H9 (cell line): ENCODE results near the gene DQX1. TPM values are rescaled to one million over a fixed set of nuclear protein-coding genes. Genes with fewer than 3 reads are reported as not detected.
A peak's percentile ranks its signal among the peaks of the same experiment; 100 is the strongest.

Experiments
- DNase-seq: peaks from one replicate; pipeline ENCODE4 v3.0.0-alpha.2; 2017
- H2AFZ ChIP-seq: one replicate; pipeline ENCODE4 v1.6.1; 2013; ENCODE audit warnings: mild to moderate bottlenecking, low read length, control low read depth, moderate library complexity
- H2AK5ac ChIP-seq: 2 replicates; pipeline ENCODE4 v1.6.1; 2013; ENCODE audit warnings: low read length, control low read depth, mixed read lengths; ENCODE audit not compliant: insufficient read length
- H2BK120ac ChIP-seq: one replicate; pipeline ENCODE4 v1.6.1; 2013; ENCODE audit warnings: low read depth, mild to moderate bottlenecking, low read length, control low read depth, inconsistent platforms; ENCODE audit not compliant: poor library complexity, severe bottlenecking
- H2BK12ac ChIP-seq: 2 replicates; pipeline ENCODE4 v1.6.1; 2013; ENCODE audit warnings: low read length, control low read depth, mixed read lengths, low read depth; ENCODE audit not compliant: insufficient read length
- H2BK15ac ChIP-seq: 2 replicates; pipeline ENCODE4 v1.6.1; 2013; ENCODE audit warnings: low read depth, low read length, control low read depth
- H2BK20ac ChIP-seq: one replicate; pipeline ENCODE4 v1.6.1; 2013; ENCODE audit warnings: low read depth, mild to moderate bottlenecking, low read length, control low read depth, inconsistent platforms; ENCODE audit not compliant: poor library complexity, severe bottlenecking
- H2BK5ac ChIP-seq: 2 replicates; pipeline ENCODE4 v1.6.1; 2013; ENCODE audit warnings: low read length, control low read depth, mixed read lengths; ENCODE audit not compliant: insufficient read length
- H3K14ac ChIP-seq: 2 replicates; pipeline ENCODE4 v1.6.1; 2013; ENCODE audit warnings: low read length, control low read depth; ENCODE audit not compliant: insufficient read depth
- H3K18ac ChIP-seq: 2 replicates; pipeline ENCODE4 v1.6.1; 2013; ENCODE audit warnings: low read depth, mild to moderate bottlenecking, mixed read lengths, low read length, control low read depth; ENCODE audit not compliant: insufficient read length
- H3K23ac ChIP-seq: 2 replicates; pipeline ENCODE4 v1.6.1; 2013; ENCODE audit warnings: low read length, control low read depth, mixed read lengths, low read depth; ENCODE audit not compliant: insufficient read length
- H3K23me2 ChIP-seq: 2 replicates; pipeline ENCODE4 v1.6.1; 2013; ENCODE audit warnings: low read depth, mild to moderate bottlenecking, mixed read lengths, low read length, control low read depth; ENCODE audit not compliant: insufficient read length, poor library complexity, severe bottlenecking
- H3K27ac ChIP-seq: 2 replicates; pipeline ENCODE4 v1.5.1; 2013; ENCODE audit warnings: low read length, control low read depth, mixed read lengths, low read depth; ENCODE audit not compliant: insufficient read length
- H3K27me3 ChIP-seq: 2 replicates; pipeline ENCODE4 v1.6.1; 2013; ENCODE audit warnings: low read length, control low read depth, inconsistent platforms; ENCODE audit not compliant: insufficient read depth
- H3K4ac ChIP-seq: 2 replicates; pipeline ENCODE4 v1.6.1; 2013; ENCODE audit warnings: low read depth, mild to moderate bottlenecking, control low read depth, inconsistent platforms, low read length, moderate library complexity
- H3K4me1 ChIP-seq: 2 replicates; pipeline ENCODE4 v1.6.1; 2013; ENCODE audit warnings: low read length, control low read depth, inconsistent platforms; ENCODE audit not compliant: insufficient read depth
- H3K4me2 ChIP-seq: 2 replicates; pipeline ENCODE4 v1.6.1; 2013; ENCODE audit warnings: low read length, control low read depth, mixed read lengths; ENCODE audit not compliant: insufficient read length, insufficient read depth
- H3K56ac ChIP-seq: 2 replicates; pipeline ENCODE4 v1.6.1; 2013; ENCODE audit warnings: low read depth, mild to moderate bottlenecking, mixed read lengths, low read length, control low read depth; ENCODE audit not compliant: insufficient read length
- H3K79me1 ChIP-seq: 2 replicates; pipeline ENCODE4 v1.6.1; 2013; ENCODE audit warnings: low read depth, mild to moderate bottlenecking, moderate library complexity, low read length, control low read depth, inconsistent platforms; ENCODE audit not compliant: insufficient read depth, poor library complexity, severe bottlenecking
- H3K79me2 ChIP-seq: 2 replicates; pipeline ENCODE4 v1.6.1; 2013; ENCODE audit warnings: low read length, control low read depth, inconsistent platforms; ENCODE audit not compliant: insufficient read depth
- H3K9ac ChIP-seq: 2 replicates; pipeline ENCODE4 v1.6.1; 2013; ENCODE audit warnings: low read length, control low read depth, mixed read lengths; ENCODE audit not compliant: insufficient read length; ENCODE audit errors: extremely low read depth
- H3K9me3 ChIP-seq: one replicate; pipeline ENCODE4 v1.6.1; 2013; ENCODE audit warnings: low read depth, low read length, inconsistent platforms; ENCODE audit not compliant: control insufficient read depth
- H3T11ph ChIP-seq: one replicate; pipeline ENCODE4 v1.6.1; 2013; ENCODE audit warnings: mild to moderate bottlenecking, low read length, control low read depth, inconsistent platforms
- H4K20me1 ChIP-seq: one replicate; pipeline ENCODE4 v1.6.1; 2013; ENCODE audit not compliant: control insufficient read depth, insufficient read length, insufficient read depth
- H4K5ac ChIP-seq: 2 replicates; pipeline ENCODE4 v1.6.1; 2013; ENCODE audit warnings: low read depth, mild to moderate bottlenecking, mixed read lengths, low read length, control low read depth; ENCODE audit not compliant: insufficient read length
- H4K8ac ChIP-seq: replicated peaks from 2 replicates; pipeline ENCODE4 v1.6.1; 2013; ENCODE audit warnings: low read length, control low read depth, mixed read lengths, low read depth; ENCODE audit not compliant: insufficient read length
- H4K91ac ChIP-seq: 2 replicates; pipeline ENCODE4 v1.6.1; 2013; ENCODE audit warnings: low read depth, mild to moderate bottlenecking, moderate library complexity, mixed read lengths, low read length, control low read depth; ENCODE audit not compliant: insufficient read length
- H3K27ac Mint-ChIP-seq, 3 experiments: 2 replicates in 2 of 3; 3 replicates in 1 of 3; pipeline ENCODE4 v1.8.0; 2020 to 2021; ENCODE audit warnings: mixed read lengths in 3 of 3, mild to moderate bottlenecking in 1 of 3, moderate library complexity in 1 of 3
- H3K27me3 Mint-ChIP-seq: 2 replicates; pipeline ENCODE4 v1.8.0; 2021; ENCODE audit warnings: low read depth, mild to moderate bottlenecking, moderate library complexity, mixed read lengths
- H3K36me3 Mint-ChIP-seq, 3 experiments: 2 replicates in 2 of 3; 3 replicates in 1 of 3; pipeline ENCODE4 v1.8.0; 2020 to 2021; ENCODE audit warnings: low read depth in 3 of 3, mixed read lengths in 3 of 3; ENCODE audit not compliant: insufficient read depth in 1 of 3
- H3K4me1 Mint-ChIP-seq, 2 experiments: 2 replicates each; pipeline ENCODE4 v1.8.0; 2020; ENCODE audit warnings: mixed read lengths in 2 of 2
- H3K4me3 Mint-ChIP-seq, 2 experiments: 2 replicates in 1 of 2; 3 replicates in 1 of 2; pipeline ENCODE4 v1.8.0; 2020 to 2021; ENCODE audit warnings: mild to moderate bottlenecking in 2 of 2, mixed read lengths in 2 of 2, moderate library complexity in 1 of 2
- H3K9me3 Mint-ChIP-seq, 2 experiments: 2 replicates in 1 of 2; 3 replicates in 1 of 2; pipeline ENCODE4 v1.8.0; 2020; ENCODE audit warnings: mild to moderate bottlenecking in 2 of 2, mixed read lengths in 2 of 2, moderate library complexity in 1 of 2
- WGBS: extraction: QIAGEN DNeasy Blood & Tissue Kit; methylation state at CpG from one replicate; pipeline ENCODE4 v1.1.7; 2013; ENCODE audit warnings: missing lambda C conversion rate, low lambda C conversion rate, mixed read lengths; ENCODE audit not compliant: insufficient read length; ENCODE audit errors: extremely low coverage; 5-methylcytosine and 5-hydroxymethylcytosine counted together
- total RNA-seq: library from RNA; stranded (reverse); gene quantifications from 2 replicates; pipeline ENCODE4 v1.2.1, GENCODE V29; 2021
- TF ChIP-seq, protein P1 (sequence below): fragments of 200-600 bp; sonication (generic); conservative IDR thresholded peaks from 3 replicates; pipeline ENCODE4 v1.8.0; 2021; ENCODE audit warnings: antibody characterized with exemption, mild to moderate bottlenecking

Gene DQX1
- total RNA-seq, 1 experiment from 2014 or later, result 0.98 TPM

DNA sequence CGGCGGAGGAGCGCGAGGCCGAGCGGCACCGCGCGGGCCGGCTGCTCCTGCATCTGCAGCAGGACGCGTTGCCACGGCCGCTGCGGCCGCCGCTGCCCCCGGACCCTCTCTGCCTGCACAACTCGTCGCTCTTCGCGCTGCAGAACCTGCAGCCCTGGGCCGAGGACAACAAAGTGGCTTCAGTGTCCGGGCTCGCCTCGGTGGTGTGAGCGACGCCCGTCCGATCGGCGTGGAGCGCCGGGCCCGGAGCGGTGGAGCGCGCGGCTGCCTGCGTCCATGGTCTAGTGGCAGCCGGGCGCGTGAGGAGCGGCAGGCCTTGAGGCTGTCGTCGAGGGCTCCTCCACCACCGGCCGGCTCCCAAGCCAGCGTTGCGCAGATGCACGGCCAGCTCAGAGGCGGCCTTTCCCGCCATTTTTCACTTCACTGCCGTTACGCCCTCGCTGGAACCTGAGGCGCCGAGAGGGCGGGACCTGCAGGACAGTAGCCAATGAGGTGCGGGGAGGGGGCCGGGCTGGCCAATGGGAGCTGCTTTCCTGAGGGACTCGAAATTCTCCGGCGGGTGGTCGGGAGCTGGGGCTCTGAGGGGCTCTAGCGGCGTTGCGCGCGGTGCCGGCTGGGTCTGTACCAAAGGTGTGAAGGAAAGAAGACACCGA is 9.9 kb downstream of the DQX1 start:
- no peak overlapping the region; the same call in 1 of the 2 replicates for H2BK15ac ChIP-seq
- H2AFZ ChIP-seq, result no peak overlapping the region
- H3K23ac ChIP-seq, result no peak overlapping the region
- H4K20me1 ChIP-seq, result no peaks in the 10 kb centered on the region
- H3K79me2 ChIP-seq, result no peaks in the 10 kb centered on the region
- no peak overlapping the region for H4K91ac ChIP-seq
- H3T11ph ChIP-seq, result no peak overlapping the region
- TF ChIP-seq, protein P1, sequence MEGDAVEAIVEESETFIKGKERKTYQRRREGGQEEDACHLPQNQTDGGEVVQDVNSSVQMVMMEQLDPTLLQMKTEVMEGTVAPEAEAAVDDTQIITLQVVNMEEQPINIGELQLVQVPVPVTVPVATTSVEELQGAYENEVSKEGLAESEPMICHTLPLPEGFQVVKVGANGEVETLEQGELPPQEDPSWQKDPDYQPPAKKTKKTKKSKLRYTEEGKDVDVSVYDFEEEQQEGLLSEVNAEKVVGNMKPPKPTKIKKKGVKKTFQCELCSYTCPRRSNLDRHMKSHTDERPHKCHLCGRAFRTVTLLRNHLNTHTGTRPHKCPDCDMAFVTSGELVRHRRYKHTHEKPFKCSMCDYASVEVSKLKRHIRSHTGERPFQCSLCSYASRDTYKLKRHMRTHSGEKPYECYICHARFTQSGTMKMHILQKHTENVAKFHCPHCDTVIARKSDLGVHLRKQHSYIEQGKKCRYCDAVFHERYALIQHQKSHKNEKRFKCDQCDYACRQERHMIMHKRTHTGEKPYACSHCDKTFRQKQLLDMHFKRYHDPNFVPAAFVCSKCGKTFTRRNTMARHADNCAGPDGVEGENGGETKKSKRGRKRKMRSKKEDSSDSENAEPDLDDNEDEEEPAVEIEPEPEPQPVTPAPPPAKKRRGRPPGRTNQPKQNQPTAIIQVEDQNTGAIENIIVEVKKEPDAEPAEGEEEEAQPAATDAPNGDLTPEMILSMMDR, result no peak
- Mint-ChIP-seq H3K27me3 (peaks cover 98% of the 10 kb centered on the region), H3K27ac (no peak overlapping the region), H3K36me3 (peaks cover 5 to 8% (median 6%) of the 10 kb centered on the region in 3 experiments; a peak in 6 of 7 replicates), H3K4me1 (peaks cover 12 to 14% of the 10 kb centered on the region in 2 experiments), H3K4me3 (peak overlapping the region; percentile 1 to 30; a peak in 1 of 5 replicates), H3K9me3 (peaks cover 13 to 17% of the 10 kb centered on the region in 2 experiments)
- peak; percentile 93 for DNase-seq
- H4K5ac ChIP-seq, result no peak overlapping the region
- no CpG with 5 or more reads among the region's 72 CpGs for WGBS
- no peak overlapping the region for H2AK5ac ChIP-seq
- no peak overlapping the region for H3K56ac ChIP-seq
- peak overlapping the region; percentile 49 for H3K4me2 ChIP-seq
- no peaks in the 10 kb centered on the region for H3K4me1 ChIP-seq
- no peak overlapping the region for H3K9ac ChIP-seq
- peaks cover 82% of the 10 kb centered on the region for H3K27me3 ChIP-seq
- H3K23me2 ChIP-seq, result peaks cover 19% of the 10 kb centered on the region
- no peak overlapping the region for H2BK5ac ChIP-seq
- no peak overlapping the region for H3K27ac ChIP-seq
- H3K4ac ChIP-seq, result no peak overlapping the region
- no peaks in the 10 kb centered on the region for H3K79me1 ChIP-seq
- H2BK120ac ChIP-seq, result no peak overlapping the region
- peak overlapping the region; percentile 53 for H3K18ac ChIP-seq
- no peak overlapping the region for H4K8ac ChIP-seq
- H2BK12ac ChIP-seq, result no peak overlapping the region
- H3K9me3 ChIP-seq, result no peaks in the 10 kb centered on the region
- H2BK20ac ChIP-seq, result no peak overlapping the region
- no peak overlapping the region; the same call in 1 of the 2 replicates for H3K14ac ChIP-seq
